GM12892 (cell line): Measurements from ENCODE around the gene SFT2D2.

Source experiments
- POLR2A ChIP-seq: IDR thresholded peaks from 2 replicates; pipeline ENCODE4 v1.6.1; 2011; ENCODE audit warnings: low read depth, low read length, control low read depth
- POLR2AphosphoS5 ChIP-seq: IDR thresholded peaks from 2 replicates; pipeline ENCODE4 v1.6.1; 2011; ENCODE audit warnings: low read depth, low read length, control low read depth

DNA sequence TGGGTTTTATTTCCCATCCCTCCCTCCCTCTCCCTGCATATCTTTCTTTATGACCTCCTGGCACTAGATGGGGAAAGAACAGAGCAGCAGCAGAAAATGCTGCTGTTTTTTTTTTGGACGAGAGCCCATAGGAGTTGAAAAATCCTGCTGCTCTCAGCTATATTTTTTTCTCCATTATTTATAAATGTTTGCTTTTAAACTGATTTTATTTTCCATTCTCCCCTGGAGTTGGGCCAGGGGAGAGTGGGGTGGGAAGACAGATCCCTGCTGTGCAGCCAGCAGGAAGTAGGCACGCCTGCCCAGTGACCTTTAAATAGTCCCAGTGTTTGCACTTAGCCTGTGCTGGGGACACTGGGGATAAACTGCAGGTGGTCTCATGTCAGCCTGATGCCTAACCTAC lies 17.4 kb downstream of the SFT2D2 start:
- TF ChIP-seq POLR2A = no peak
- TF ChIP-seq POLR2AphosphoS5 = no peak; the same call in 1 of the 2 replicates
